AG09319 (cell line): Measurements from ENCODE around the gene GTF2E1.

Source experiments
- DNase-seq: peaks from one replicate; pipeline ENCODE4 v3.0.0-alpha.2; 2010; ENCODE audit warnings: low read depth; ENCODE audit errors: extremely low read depth
- TF ChIP-seq, protein P1 (sequence below): IDR thresholded peaks from 2 replicates; pipeline ENCODE4 v1.5.1; 2011; ENCODE audit warnings: low read depth, mild to moderate bottlenecking, inconsistent platforms, low read length, moderate library complexity

GTF2E1 gene

DNA sequence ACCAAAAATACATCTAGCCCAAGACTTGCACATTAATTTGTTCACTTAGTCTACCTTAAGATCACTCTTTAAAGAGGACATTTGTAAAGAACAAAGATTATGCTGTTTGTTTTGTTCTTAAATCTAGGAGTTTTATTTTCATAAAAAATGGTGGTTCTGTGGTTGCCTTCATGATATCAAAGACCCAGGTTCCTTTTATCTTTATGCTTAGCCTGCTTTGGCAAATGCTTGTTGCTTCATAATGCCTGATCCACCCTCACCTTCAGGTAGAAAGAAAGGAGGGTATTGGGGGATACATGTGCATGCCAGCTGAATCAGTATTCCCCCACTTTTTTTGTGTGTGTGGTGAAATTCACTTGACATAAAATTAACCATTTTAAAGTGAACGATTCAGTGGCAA lies 48.5 kb downstream of the GTF2E1 start:
- no peak for DNase-seq

DNA sequence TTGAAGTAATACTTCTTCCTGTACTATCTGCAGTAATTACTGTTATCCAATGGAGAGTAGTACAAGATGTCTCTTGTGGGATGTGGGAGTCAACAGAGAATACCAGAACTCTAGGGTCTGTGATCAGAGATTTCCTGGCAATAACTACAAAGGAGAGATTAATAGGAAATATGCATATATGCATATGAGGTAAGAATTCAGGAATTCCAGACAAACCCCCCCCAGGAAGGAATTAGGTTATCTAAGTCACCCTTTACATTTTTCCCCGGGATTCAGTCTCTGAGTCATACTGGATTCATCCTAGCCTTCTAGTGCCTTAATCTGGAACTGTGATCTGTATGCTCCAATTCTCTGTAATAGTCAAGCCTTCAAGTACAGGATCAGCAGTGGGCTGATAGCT lies 49.4 kb downstream of the GTF2E1 start:
- TF ChIP-seq, protein P1, sequence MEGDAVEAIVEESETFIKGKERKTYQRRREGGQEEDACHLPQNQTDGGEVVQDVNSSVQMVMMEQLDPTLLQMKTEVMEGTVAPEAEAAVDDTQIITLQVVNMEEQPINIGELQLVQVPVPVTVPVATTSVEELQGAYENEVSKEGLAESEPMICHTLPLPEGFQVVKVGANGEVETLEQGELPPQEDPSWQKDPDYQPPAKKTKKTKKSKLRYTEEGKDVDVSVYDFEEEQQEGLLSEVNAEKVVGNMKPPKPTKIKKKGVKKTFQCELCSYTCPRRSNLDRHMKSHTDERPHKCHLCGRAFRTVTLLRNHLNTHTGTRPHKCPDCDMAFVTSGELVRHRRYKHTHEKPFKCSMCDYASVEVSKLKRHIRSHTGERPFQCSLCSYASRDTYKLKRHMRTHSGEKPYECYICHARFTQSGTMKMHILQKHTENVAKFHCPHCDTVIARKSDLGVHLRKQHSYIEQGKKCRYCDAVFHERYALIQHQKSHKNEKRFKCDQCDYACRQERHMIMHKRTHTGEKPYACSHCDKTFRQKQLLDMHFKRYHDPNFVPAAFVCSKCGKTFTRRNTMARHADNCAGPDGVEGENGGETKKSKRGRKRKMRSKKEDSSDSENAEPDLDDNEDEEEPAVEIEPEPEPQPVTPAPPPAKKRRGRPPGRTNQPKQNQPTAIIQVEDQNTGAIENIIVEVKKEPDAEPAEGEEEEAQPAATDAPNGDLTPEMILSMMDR = no peak
- DNase-seq = no peak

More for the DNA sequence above, 48.5 kb downstream of the GTF2E1 start:
- TF ChIP-seq, protein P1 = no peak

DNA sequence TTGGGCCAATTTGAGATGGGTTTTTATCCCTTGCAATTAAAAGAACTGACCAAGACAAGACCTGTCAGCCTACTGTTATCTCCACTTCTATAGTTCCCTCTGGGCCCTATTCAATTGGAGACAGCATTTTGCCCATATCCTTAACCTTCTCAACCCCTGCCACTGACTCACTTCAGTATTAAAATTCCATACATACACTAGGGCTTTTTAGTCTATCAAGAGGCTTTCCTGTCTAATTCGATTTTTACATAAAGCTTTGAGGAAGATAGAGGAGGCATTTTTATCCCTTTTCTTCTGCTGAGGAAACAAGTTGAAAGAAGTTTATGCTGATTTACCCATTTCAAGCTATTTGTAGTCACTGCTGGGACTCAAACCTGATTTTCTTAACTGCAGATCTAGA lies 51.1 kb downstream of the GTF2E1 start:
- no peak for DNase-seq
- TF ChIP-seq, protein P1 = no peak

DNA sequence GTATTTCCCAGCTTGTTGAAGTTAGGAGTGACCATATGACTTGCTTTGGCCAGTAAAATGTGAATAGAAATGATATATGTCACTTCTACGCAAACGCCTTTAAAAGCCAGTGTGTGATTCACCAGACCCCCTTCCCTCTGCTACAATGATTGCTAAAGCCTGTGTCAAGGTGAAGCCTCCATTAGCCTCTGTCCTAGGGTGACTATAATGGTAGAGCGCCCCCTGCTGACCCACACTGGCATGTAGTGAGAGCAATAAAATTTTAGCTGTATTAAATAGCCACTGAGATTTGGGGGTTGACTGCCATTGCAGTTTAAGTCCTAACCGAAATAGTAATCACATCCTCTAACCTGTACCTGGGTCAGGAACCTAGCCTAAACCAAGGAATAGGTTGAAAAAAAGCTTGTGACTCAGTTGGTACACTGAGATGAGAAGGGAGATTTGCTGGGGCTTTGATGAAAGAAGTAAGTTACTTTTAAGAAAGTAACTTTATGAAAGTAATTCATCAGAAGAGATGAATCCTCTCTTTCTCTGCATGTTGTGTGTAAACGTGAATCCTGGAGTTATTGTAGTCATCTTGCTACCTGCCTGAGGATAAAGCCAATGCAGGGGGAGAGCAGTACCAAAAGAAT lies 52.6 kb downstream of the GTF2E1 start:
- peak; percentile 40 for DNase-seq
- TF ChIP-seq, protein P1 = peak; percentile 81

DNA sequence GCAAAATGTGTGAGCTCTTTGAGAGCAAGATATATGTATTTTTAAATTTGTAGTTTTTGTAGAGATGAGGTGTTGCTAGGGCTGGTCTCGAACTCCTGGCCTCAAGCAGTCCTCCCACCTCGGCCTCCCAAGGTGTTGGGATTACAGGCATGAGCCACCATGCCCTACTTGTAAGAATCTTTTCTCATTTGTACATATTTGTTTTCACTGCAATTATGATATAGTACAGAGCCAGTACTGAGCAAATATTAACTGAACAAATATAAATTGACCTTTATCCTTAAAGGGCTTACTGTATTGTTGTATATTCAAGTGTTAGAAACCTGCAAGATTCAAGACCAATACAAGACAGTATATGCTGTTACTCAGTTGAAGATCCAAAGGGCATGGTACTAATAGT lies 53.4 kb downstream of the GTF2E1 start:
- DNase-seq = no peak
- TF ChIP-seq, protein P1 = no peak

DNA sequence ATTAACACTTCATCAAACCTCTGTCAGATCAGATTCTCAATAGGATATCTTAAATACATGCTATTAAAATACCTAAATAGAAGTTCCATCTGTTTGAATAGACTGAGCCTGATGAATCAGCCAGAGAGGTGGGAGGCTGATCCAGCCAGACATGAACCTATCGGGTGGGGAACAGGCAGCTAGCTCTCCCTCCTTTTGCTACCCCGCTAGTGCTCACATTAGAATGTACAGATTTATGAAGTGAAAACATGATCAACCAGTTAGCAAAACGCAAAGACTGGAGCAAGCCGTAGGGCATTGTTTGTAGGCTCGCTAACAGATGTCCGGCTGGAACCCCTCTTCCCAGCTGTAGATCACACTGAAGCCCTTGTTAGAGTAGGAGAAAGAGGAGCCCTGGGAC lies 54.4 kb downstream of the GTF2E1 start:
- TF ChIP-seq, protein P1 = no peak
- no peak for DNase-seq

DNA sequence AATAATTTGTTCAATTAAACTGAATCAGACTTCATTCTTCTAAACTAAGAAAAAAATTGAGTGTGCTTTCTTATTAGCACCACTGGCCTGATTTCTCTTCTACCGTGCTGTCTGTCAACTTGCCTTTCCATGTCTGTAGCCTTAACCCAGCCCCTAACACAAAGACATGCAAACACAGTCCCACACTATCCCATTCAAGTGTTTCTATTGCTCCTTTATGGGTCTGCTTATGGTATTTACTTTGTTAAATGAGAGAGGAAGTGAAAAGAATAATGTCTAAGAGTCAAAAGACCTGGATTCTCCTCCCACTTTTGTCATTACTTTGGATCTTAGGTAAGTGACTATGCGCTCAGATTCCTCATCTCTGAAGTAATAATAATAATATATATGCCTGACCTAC lies 55.3 kb downstream of the GTF2E1 start:
- TF ChIP-seq, protein P1 = no peak
- DNase-seq = no peak
